Gastroesophageal sphincter (tissue), 3 donors: Measurements from ENCODE around the gene GPR183.

Experiments
- CTCF ChIP-seq, 4 experiments: fragments of 200-600 bp in 2 of 4; fragments of 450-650 bp in 2 of 4; sonication (generic) in 1 of 4; IDR thresholded peaks; one replicate each; pipeline ENCODE4 v1.5.1; 2017 to 2019; ENCODE audit warnings: antibody characterized with exemption in 4 of 4, mild to moderate bottlenecking in 2 of 4, moderate library complexity in 2 of 4
- POLR2A ChIP-seq, 2 donors: fragments of 450-650 bp; IDR thresholded peaks; one replicate each; pipeline ENCODE4 v1.6.1; 2017; ENCODE audit warnings: antibody characterized with exemption in 2 of 2, mild to moderate bottlenecking in 2 of 2, moderate library complexity in 1 of 2
- POLR2AphosphoS5 ChIP-seq: sonication (generic); formaldehyde crosslinking; IDR thresholded peaks from one replicate; pipeline ENCODE4 v1.6.1; 2017; ENCODE audit warnings: antibody characterized with exemption

- TF ChIP-seq POLR2A (IDR thresholded peaks at IDR 0.05) (no peak), CTCF (IDR thresholded peaks at IDR 0.05) (no peak), POLR2AphosphoS5 (no peak)
Observed at GRCh38 chr13:99301913-99302636, 5.1 kb downstream of the GPR183 start.
